ENCODE data around the gene FHOD3. TPM values are rescaled to one million over a fixed set of nuclear protein-coding genes. Genes with fewer than 3 reads are reported as not detected.
A peak's percentile ranks its signal among the peaks of the same experiment; 100 is the strongest.

The FHOD3 gene
- total RNA-seq, 1 donor, result 3.0 TPM

GRCh38 chr18:36331521-36331971 is 34.0 kb downstream of the FHOD3 start:
- DNase-seq (ENCODE audit: low read depth), result no peak
- TF ChIP-seq, protein P1, sequence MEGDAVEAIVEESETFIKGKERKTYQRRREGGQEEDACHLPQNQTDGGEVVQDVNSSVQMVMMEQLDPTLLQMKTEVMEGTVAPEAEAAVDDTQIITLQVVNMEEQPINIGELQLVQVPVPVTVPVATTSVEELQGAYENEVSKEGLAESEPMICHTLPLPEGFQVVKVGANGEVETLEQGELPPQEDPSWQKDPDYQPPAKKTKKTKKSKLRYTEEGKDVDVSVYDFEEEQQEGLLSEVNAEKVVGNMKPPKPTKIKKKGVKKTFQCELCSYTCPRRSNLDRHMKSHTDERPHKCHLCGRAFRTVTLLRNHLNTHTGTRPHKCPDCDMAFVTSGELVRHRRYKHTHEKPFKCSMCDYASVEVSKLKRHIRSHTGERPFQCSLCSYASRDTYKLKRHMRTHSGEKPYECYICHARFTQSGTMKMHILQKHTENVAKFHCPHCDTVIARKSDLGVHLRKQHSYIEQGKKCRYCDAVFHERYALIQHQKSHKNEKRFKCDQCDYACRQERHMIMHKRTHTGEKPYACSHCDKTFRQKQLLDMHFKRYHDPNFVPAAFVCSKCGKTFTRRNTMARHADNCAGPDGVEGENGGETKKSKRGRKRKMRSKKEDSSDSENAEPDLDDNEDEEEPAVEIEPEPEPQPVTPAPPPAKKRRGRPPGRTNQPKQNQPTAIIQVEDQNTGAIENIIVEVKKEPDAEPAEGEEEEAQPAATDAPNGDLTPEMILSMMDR (IDR thresholded peaks at IDR 0.05; ENCODE audit: insufficient read depth, low read length), result no peak
- no peak overlapping the region for H3K4me3 ChIP-seq (ENCODE audit: low read depth, low read length)

GRCh38 chr18:36333414-36333813 is 35.9 kb downstream of the FHOD3 start:
- no peak overlapping the region for H3K4me3 ChIP-seq (ENCODE audit: low read depth, low read length)
- peak; percentile 95 for DNase-seq (ENCODE audit: low read depth)
- TF ChIP-seq, protein P1 (IDR thresholded peaks at IDR 0.05; ENCODE audit: insufficient read depth, low read length), result no peak

- DNase-seq (ENCODE audit: low read depth), result no peak
- H3K4me3 ChIP-seq (ENCODE audit: low read depth, low read length), result no peak overlapping the region
- TF ChIP-seq, protein P1 (IDR thresholded peaks at IDR 0.05; ENCODE audit: insufficient read depth, low read length), result no peak
These were observed 37.3 kb downstream of the FHOD3 start for GRCh38 chr18:36334798-36335197.

- TF ChIP-seq, protein P1 (IDR thresholded peaks at IDR 0.05; ENCODE audit: insufficient read depth, low read length), result peak; percentile 24
- no peak overlapping the region for H3K4me3 ChIP-seq (ENCODE audit: low read depth, low read length)
- DNase-seq (ENCODE audit: low read depth), result no peak
These were observed 38.2 kb downstream of the FHOD3 start for GRCh38 chr18:36335476-36336279.

- no peak for DNase-seq (ENCODE audit: low read depth)
- TF ChIP-seq, protein P1 (IDR thresholded peaks at IDR 0.05; ENCODE audit: insufficient read depth, low read length), result no peak
These were observed 40.3 kb downstream of the FHOD3 start for GRCh38 chr18:36337679-36338402.

DNA sequence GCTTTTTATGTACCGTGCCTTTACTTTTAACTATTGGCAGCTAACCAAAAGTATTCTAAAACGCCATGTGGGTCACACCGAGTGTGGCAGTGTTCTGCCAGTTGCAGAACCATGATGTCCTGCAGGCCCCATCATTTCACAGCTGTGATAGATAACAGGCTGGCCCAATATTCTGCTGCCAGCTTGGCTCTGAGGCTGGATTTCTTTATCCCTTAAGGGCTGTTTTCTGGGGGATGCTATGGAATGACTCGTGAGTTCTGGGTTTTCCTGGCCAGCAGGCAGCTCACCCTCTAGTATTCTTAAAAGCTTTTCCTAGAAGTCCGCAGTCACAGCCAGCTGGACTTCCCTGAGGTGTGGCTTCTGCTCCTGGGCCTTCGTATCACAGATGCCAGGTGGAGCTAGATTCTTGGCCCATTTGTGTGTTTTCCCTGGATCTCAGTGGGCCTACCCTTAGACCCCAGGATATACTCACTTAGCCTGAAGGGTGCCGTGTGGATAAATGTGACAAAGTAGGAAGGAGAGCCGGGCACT is 41.0 kb downstream of the FHOD3 start:
- no peak overlapping the region for H3K4me3 ChIP-seq (ENCODE audit: low read depth, low read length)
- peak; percentile 41 for DNase-seq (ENCODE audit: low read depth)
- TF ChIP-seq, protein P1 (IDR thresholded peaks at IDR 0.05; ENCODE audit: insufficient read depth, low read length), result no peak

More at GRCh38 chr18:36337679-36338402, 40.3 kb downstream of the FHOD3 start:
- H3K4me3 ChIP-seq (ENCODE audit: low read depth, low read length), result no peak overlapping the region
